Measurements from ENCODE around the gene PHACTR1. TPM values are rescaled to one million over a fixed set of nuclear protein-coding genes. Genes with fewer than 3 reads are reported as not detected.

Gene PHACTR1
- total RNA-seq, 1 donor from 2014 or later = 8.5 TPM

- Mint-ChIP-seq H3K4me1 (ENCODE audit: low read depth, unreplicated experiment) (peaks cover 2% of the 10 kb centered on the region), H3K27me3 (ENCODE audit: low read depth, unreplicated experiment) (peaks cover 24% of the 10 kb centered on the region), H3K4me3 (ENCODE audit: unreplicated experiment) (no peak overlapping the region), H3K36me3 (ENCODE audit: low read depth, unreplicated experiment) (no peaks in the 10 kb centered on the region), H3K27ac (ENCODE audit: unreplicated experiment) (no peak overlapping the region), H3K9me3 (ENCODE audit: unreplicated experiment) (no peaks in the 10 kb centered on the region)
- no peak overlapping the region for H3K4me3 ChIP-seq (ENCODE audit: insufficient read depth, low read depth, low read length)
- H3K4me2 ChIP-seq (ENCODE audit: low read length) = no peak overlapping the region
- no peak overlapping the region for H3K27ac ChIP-seq (ENCODE audit: low read depth, low read length)
- no peaks in the 10 kb centered on the region for H3K36me3 ChIP-seq (ENCODE audit: insufficient read depth, low read length)
- H3K27me3 ChIP-seq (ENCODE audit: insufficient read depth, low read length) = peaks cover 20% of the 10 kb centered on the region
- H4K20me1 ChIP-seq (ENCODE audit: insufficient read depth, low read length) = no peaks in the 10 kb centered on the region
- H3K9ac ChIP-seq (ENCODE audit: low read length) = no peak overlapping the region
- TF ChIP-seq CTCF (IDR thresholded peaks at IDR 0.05; ENCODE audit: insufficient read depth, low read depth, low read length) (no peak), EZH2 (IDR thresholded peaks at IDR 0.05; ENCODE audit: insufficient read depth, low read length) (no peak)
- no peak overlapping the region for H2AFZ ChIP-seq (ENCODE audit: low read depth, low read length)
- no peaks in the 10 kb centered on the region for H3K79me2 ChIP-seq (ENCODE audit: insufficient read depth, low read length)
- FAIRE-seq (no peak), DNase-seq (ENCODE audit: low read depth) (no peak)
- no peaks in the 10 kb centered on the region for H3K9me3 ChIP-seq (ENCODE audit: insufficient read depth, low read depth, low read length)
- peaks cover 4% of the 10 kb centered on the region for H3K4me1 ChIP-seq (ENCODE audit: insufficient read depth, low read length)
Observed at GRCh38 chr6:13007744-13008143, 291.2 kb downstream of the PHACTR1 start.

- Histone ChIP-seq H4K20me1 (ENCODE audit: insufficient read depth, low read length) (no peaks in the 10 kb centered on the region), H3K27me3 (ENCODE audit: insufficient read depth, low read length) (peaks cover 30% of the 10 kb centered on the region), H3K79me2 (ENCODE audit: insufficient read depth, low read length) (no peaks in the 10 kb centered on the region), H3K27ac (ENCODE audit: low read depth, low read length) (no peak overlapping the region), H3K4me2 (ENCODE audit: low read length) (no peak overlapping the region), H3K9me3 (ENCODE audit: insufficient read depth, low read depth, low read length) (no peaks in the 10 kb centered on the region), H3K4me1 (ENCODE audit: insufficient read depth, low read length) (peaks cover 4% of the 10 kb centered on the region), H3K36me3 (ENCODE audit: insufficient read depth, low read length) (no peaks in the 10 kb centered on the region), H2AFZ (ENCODE audit: low read depth, low read length) (no peak overlapping the region), H3K4me3 (ENCODE audit: insufficient read depth, low read depth, low read length) (no peak overlapping the region), H3K9ac (ENCODE audit: low read length) (no peak overlapping the region)
- FAIRE-seq (no peak), DNase-seq (ENCODE audit: low read depth) (no peak)
- no peak overlapping the region for H3K4me3 Mint-ChIP-seq (ENCODE audit: unreplicated experiment)
- H3K27me3 Mint-ChIP-seq (ENCODE audit: low read depth, unreplicated experiment) = peaks cover 32% of the 10 kb centered on the region
- no peaks in the 10 kb centered on the region for H3K9me3 Mint-ChIP-seq (ENCODE audit: unreplicated experiment)
- no peak overlapping the region for H3K27ac Mint-ChIP-seq (ENCODE audit: unreplicated experiment)
- peaks cover 2% of the 10 kb centered on the region for H3K4me1 Mint-ChIP-seq (ENCODE audit: low read depth, unreplicated experiment)
- no peaks in the 10 kb centered on the region for H3K36me3 Mint-ChIP-seq (ENCODE audit: low read depth, unreplicated experiment)
- TF ChIP-seq CTCF (IDR thresholded peaks at IDR 0.05; ENCODE audit: insufficient read depth, low read depth, low read length) (no peak), EZH2 (IDR thresholded peaks at IDR 0.05; ENCODE audit: insufficient read depth, low read length) (no peak)
Observed at GRCh38 chr6:13009031-13009430, 292.5 kb downstream of the PHACTR1 start.

GRCh38 chr6:13009461-13009860 lies 292.9 kb downstream of the PHACTR1 start:
- Histone ChIP-seq H3K9me3 (ENCODE audit: insufficient read depth, low read depth, low read length) (no peaks in the 10 kb centered on the region), H3K79me2 (ENCODE audit: insufficient read depth, low read length) (no peaks in the 10 kb centered on the region), H3K4me2 (ENCODE audit: low read length) (no peak overlapping the region), H4K20me1 (ENCODE audit: insufficient read depth, low read length) (no peaks in the 10 kb centered on the region), H3K4me3 (ENCODE audit: insufficient read depth, low read depth, low read length) (no peak overlapping the region), H3K9ac (ENCODE audit: low read length) (no peak overlapping the region), H3K27ac (ENCODE audit: low read depth, low read length) (no peak overlapping the region), H3K36me3 (ENCODE audit: insufficient read depth, low read length) (no peaks in the 10 kb centered on the region), H2AFZ (ENCODE audit: low read depth, low read length) (no peak overlapping the region), H3K27me3 (ENCODE audit: insufficient read depth, low read length) (peaks cover 34% of the 10 kb centered on the region), H3K4me1 (ENCODE audit: insufficient read depth, low read length) (peaks cover 4% of the 10 kb centered on the region)
- H3K4me1 Mint-ChIP-seq (ENCODE audit: low read depth, unreplicated experiment) = peaks cover 2% of the 10 kb centered on the region
- H3K4me3 Mint-ChIP-seq (ENCODE audit: unreplicated experiment) = no peak overlapping the region
- no peak overlapping the region for H3K27ac Mint-ChIP-seq (ENCODE audit: unreplicated experiment)
- no peaks in the 10 kb centered on the region for H3K9me3 Mint-ChIP-seq (ENCODE audit: unreplicated experiment)
- peaks cover 34% of the 10 kb centered on the region for H3K27me3 Mint-ChIP-seq (ENCODE audit: low read depth, unreplicated experiment)
- TF ChIP-seq EZH2 (IDR thresholded peaks at IDR 0.05; ENCODE audit: insufficient read depth, low read length) (no peak), CTCF (IDR thresholded peaks at IDR 0.05; ENCODE audit: insufficient read depth, low read depth, low read length) (no peak)
- DNase-seq (ENCODE audit: low read depth) = no peak
- FAIRE-seq = no peak
- H3K36me3 Mint-ChIP-seq (ENCODE audit: low read depth, unreplicated experiment) = no peaks in the 10 kb centered on the region

Data from astrocyte (in vitro differentiated cells and primary cell).